Fibroblast of villous mesenchyme (primary cell): Measurements from ENCODE around the gene RAP1GAP. TPM values are rescaled to one million over a fixed set of nuclear protein-coding genes. Genes with fewer than 3 reads are reported as not detected.
A peak's percentile ranks its signal among the peaks of the same experiment; 100 is the strongest.

Source experiments
- DNase-seq: peaks from one replicate; pipeline ENCODE4 v3.0.0-alpha.2; 2010; ENCODE audit warnings: low read depth
- H3K4me3 ChIP-seq: 2 replicates; pipeline ENCODE4 v1.5.1; 2011; ENCODE audit warnings: low read depth, mild to moderate bottlenecking, low read length
- total RNA-seq: library from RNA; depleted of rRNA; stranded (reverse); fragments of >200 nt; gene quantifications from 2 replicates; pipeline ENCODE4 v1.2.3, GENCODE V29; 2012
- TF ChIP-seq, protein P1 (sequence below): IDR thresholded peaks from 2 replicates; pipeline ENCODE4 v1.5.1; 2012; ENCODE audit warnings: low read depth, mild to moderate bottlenecking, low read length; ENCODE audit not compliant: insufficient read depth

RAP1GAP gene
- total RNA-seq, 1 donor = under 0.01 TPM

DNA sequence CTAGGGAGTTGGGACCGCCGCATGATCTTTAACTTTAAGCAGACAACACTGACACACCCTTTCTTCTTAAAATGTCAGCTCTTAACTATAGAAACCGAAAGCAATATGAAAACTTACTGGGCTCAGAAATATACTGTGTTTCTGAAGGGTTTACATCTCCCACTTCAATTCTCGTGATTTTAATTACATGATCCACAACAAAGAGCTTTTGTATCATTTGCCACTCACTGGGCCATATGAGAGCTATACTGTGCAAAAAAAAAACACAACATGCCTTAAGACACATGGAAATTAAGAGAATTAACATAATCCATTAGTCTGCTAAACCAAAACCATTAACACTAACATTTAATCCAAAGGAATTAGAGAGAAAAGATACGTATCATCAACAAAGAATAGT lies 35.0 kb upstream of the RAP1GAP start:
- TF ChIP-seq, protein P1, sequence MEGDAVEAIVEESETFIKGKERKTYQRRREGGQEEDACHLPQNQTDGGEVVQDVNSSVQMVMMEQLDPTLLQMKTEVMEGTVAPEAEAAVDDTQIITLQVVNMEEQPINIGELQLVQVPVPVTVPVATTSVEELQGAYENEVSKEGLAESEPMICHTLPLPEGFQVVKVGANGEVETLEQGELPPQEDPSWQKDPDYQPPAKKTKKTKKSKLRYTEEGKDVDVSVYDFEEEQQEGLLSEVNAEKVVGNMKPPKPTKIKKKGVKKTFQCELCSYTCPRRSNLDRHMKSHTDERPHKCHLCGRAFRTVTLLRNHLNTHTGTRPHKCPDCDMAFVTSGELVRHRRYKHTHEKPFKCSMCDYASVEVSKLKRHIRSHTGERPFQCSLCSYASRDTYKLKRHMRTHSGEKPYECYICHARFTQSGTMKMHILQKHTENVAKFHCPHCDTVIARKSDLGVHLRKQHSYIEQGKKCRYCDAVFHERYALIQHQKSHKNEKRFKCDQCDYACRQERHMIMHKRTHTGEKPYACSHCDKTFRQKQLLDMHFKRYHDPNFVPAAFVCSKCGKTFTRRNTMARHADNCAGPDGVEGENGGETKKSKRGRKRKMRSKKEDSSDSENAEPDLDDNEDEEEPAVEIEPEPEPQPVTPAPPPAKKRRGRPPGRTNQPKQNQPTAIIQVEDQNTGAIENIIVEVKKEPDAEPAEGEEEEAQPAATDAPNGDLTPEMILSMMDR = no peak
- no peak overlapping the region for H3K4me3 ChIP-seq
- no peak for DNase-seq

DNA sequence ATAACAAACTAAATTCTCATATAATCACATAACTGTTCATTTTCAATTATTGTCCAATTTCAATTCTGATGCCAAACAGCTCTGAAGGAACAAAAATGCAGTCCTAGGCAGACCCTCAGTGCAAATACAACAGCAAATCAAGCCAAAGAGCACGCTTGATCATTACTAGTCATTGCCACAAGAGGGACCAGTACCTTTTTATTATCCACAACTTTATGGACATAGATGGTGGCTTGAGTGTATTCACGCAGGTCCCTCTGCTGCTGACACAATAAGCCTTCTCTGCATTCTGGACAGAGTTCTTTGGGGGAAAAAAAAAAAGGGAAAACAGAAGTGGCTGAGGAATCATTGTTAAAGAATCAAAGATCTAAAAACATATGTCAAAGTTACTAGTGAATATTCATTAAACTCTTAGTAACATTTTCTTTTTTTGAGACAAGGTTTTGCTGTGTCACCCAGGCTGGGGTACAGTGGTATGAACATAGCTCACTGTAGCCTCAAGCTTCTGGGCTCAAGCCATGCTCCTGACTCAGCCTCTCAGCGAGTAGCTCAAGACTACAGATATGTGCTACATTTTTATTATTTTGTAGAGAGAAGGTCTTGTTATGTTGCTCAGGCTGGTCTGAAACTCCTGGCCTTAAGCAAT lies 34.3 kb upstream of the RAP1GAP start:
- peak; percentile 50 for DNase-seq
- TF ChIP-seq, protein P1 = peak; percentile 55
- no peak overlapping the region for H3K4me3 ChIP-seq

- DNase-seq = peak; percentile 20
- TF ChIP-seq, protein P1 = no peak
- H3K4me3 ChIP-seq = no peak overlapping the region
Observed at GRCh38 chr1:21702780-21703179, 33.6 kb upstream of the RAP1GAP start.

DNA sequence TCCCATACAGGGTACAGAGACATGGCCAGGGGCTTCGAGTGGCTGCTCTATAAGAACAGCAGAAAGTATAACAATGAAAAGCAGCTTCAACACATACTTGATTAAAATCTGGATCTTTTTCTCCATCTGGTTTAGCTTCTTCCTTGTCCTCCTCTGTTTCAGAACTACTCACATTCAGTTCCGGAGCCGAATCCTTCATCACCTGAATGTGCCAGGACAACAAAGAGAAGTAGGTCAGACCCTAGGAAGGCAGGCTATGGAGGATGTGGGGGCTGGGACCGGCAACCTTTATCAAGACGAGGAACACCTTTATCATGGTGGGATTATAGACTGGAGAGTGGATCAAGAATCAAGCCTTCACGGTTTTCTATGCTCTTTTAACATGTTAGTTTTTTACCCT lies 32.2 kb upstream of the RAP1GAP start:
- DNase-seq = no peak

DNA sequence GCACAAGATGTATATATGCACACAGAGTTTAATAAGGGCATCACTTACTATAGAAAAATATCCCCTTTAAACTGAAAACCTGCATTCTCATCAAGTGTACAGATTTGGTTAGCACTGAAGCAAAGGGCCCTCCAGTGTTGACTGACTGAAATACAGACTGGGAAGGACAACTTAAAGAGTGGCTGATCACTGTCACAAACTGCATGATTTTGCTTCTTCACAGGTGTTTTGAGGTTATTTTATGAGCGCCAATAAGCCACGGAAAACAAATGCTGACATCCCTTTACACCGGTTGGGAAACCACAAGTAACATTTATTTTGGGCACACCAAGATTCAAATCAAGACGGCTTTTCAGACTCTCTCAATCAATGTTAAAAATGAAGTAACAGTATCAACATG lies 30.9 kb upstream of the RAP1GAP start:
- H3K4me3 ChIP-seq = no peak overlapping the region
- no peak for DNase-seq
- TF ChIP-seq, protein P1 = no peak

More for the DNA sequence above, 32.2 kb upstream of the RAP1GAP start:
- TF ChIP-seq, protein P1 = no peak
- no peak overlapping the region for H3K4me3 ChIP-seq

- DNase-seq = no peak
- TF ChIP-seq, protein P1 = no peak
- no peak overlapping the region for H3K4me3 ChIP-seq
Observed at GRCh38 chr1:21696931-21697330, 27.8 kb upstream of the RAP1GAP start.

DNA sequence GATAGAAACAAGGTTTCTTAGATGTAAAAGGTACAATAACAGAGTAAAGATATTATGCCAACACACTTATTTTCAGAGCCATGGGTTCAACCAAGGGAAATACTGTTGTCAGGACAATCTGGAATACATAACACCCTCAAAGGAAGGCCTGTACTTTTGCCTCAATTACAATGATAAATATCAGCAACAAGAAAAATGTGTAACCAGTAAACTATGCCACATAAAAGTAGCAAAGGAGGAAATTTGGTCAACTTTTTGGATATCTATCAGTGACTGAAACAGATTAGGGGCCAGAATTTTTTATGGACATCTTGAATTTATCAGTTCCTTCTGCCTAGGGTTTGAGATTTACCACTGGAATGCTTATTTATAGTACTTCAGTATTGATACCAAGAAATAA lies 24.6 kb upstream of the RAP1GAP start:
- no peak for DNase-seq

More for the DNA sequence above, 24.6 kb upstream of the RAP1GAP start:
- TF ChIP-seq, protein P1 = no peak
- H3K4me3 ChIP-seq = no peak overlapping the region
